GM12878 (cell line): ENCODE data around the gene FMOD. TPM values are rescaled to one million over a fixed set of nuclear protein-coding genes. Genes with fewer than 3 reads are reported as not detected.

Experiments
- CREM ChIP-seq: IDR thresholded peaks from 2 replicates; pipeline ENCODE4 v1.6.1; 2014; ENCODE audit warnings: antibody characterized with exemption, low read depth
- EGR1 ChIP-seq, 2 experiments: IDR thresholded peaks; 1 replicate in 1 of 2; 2 replicates in 1 of 2; pipeline ENCODE4 v1.6.1; 2011 to 2012; ENCODE audit warnings: low read depth in 2 of 2, low read length in 2 of 2, borderline replicate concordance in 1 of 2, mild to moderate bottlenecking in 1 of 2, moderate library complexity in 1 of 2
- EP300 ChIP-seq, 2 experiments: fragments of 150-350 bp in 1 of 2; IDR thresholded peaks; 2 replicates each; pipeline ENCODE4 v1.6.1; 2011 to 2012; ENCODE audit warnings: low read depth in 2 of 2, low read length in 2 of 2, borderline replicate concordance in 1 of 2, improper control_type of control experiment in 1 of 2, inconsistent platforms in 1 of 2; ENCODE audit not compliant: control insufficient read depth in 1 of 2
- ESRRA ChIP-seq: IDR thresholded peaks from 2 replicates; pipeline ENCODE4 v1.6.1; 2012; ENCODE audit warnings: mild to moderate bottlenecking, low read length, improper control_type of control experiment
- ETV6 ChIP-seq, 2 experiments: fragments of 450-650 bp in 1 of 2; IDR thresholded peaks in 1 of 2; conservative IDR thresholded peaks in 1 of 2; 2 replicates each; pipeline ENCODE4 v1.6.1; 2014; ENCODE audit warnings: antibody characterized with exemption in 1 of 2, borderline replicate concordance in 1 of 2, low read depth in 1 of 2, mild to moderate bottlenecking in 1 of 2, moderate library complexity in 1 of 2
- IKZF1 ChIP-seq: fragments of 450-650 bp; conservative IDR thresholded peaks from 2 replicates; pipeline ENCODE4 v1.6.1; 2017; ENCODE audit warnings: antibody characterized with exemption, mild to moderate bottlenecking
- JUNB ChIP-seq: IDR thresholded peaks from 2 replicates; pipeline ENCODE4 v1.6.1; 2016; ENCODE audit warnings: antibody characterized with exemption, mild to moderate bottlenecking
- NR2F1 ChIP-seq: fragments of 450-650 bp; conservative IDR thresholded peaks from 2 replicates; pipeline ENCODE4 v1.6.1; 2017; ENCODE audit warnings: mild to moderate bottlenecking
- POU2F2 ChIP-seq: IDR thresholded peaks from 3 replicates; pipeline ENCODE4 v1.6.1; 2011; ENCODE audit warnings: low read depth, mild to moderate bottlenecking, low read length, borderline replicate concordance
- RUNX3 ChIP-seq: IDR thresholded peaks from 2 replicates; pipeline ENCODE4 v1.6.1; 2012; ENCODE audit warnings: low read length, inconsistent platforms
- SMAD1 ChIP-seq: fragments of 450-650 bp; IDR thresholded peaks from 2 replicates; pipeline ENCODE4 v1.6.1; 2018; ENCODE audit warnings: mild to moderate bottlenecking, low read depth; ENCODE audit not compliant: partially characterized antibody
- SRF ChIP-seq, 2 experiments: IDR thresholded peaks; 2 replicates each; pipeline ENCODE4 v1.6.1; 2011; ENCODE audit warnings: low read depth in 2 of 2, low read length in 2 of 2, mild to moderate bottlenecking in 1 of 2, moderate library complexity in 1 of 2
- SUPT20H ChIP-seq: IDR thresholded peaks from 2 replicates; pipeline ENCODE4 v1.6.1; 2011; ENCODE audit warnings: low read depth, mild to moderate bottlenecking, low read length, moderate library complexity, borderline replicate concordance; ENCODE audit not compliant: control insufficient read depth
- TCF12 ChIP-seq: IDR thresholded peaks from 2 replicates; pipeline ENCODE4 v1.6.1; 2011; ENCODE audit warnings: low read depth, mild to moderate bottlenecking, low read length
- YY1 ChIP-seq: IDR thresholded peaks from 2 replicates; pipeline ENCODE4 v1.6.1; 2011; ENCODE audit warnings: low read depth, mild to moderate bottlenecking, low read length
- ZNF217 ChIP-seq: fragments of 450-650 bp; IDR thresholded peaks from 2 replicates; pipeline ENCODE4 v1.6.1; 2017; ENCODE audit warnings: antibody characterized with exemption, mild to moderate bottlenecking
- ZNF274 ChIP-seq: IDR thresholded peaks from one replicate; pipeline ENCODE4 v1.8.0; 2011; ENCODE audit not compliant: insufficient read length, insufficient read depth
- ZZZ3 ChIP-seq: IDR thresholded peaks from 2 replicates; pipeline ENCODE4 v1.6.1; 2011; ENCODE audit warnings: low read depth; ENCODE audit not compliant: control insufficient read depth, insufficient read length
- polyA plus RNA-seq, 11 experiments: library from polyadenylated mRNA; depleted of rRNA in 4 of 11; unstranded in 6 of 11; stranded (reverse) in 5 of 11; fragments of >200 nt; fragmentation: Nextera tagmentation in 4 of 11; fragmentation: Illumina TruSeq in 1 of 11; extraction: Ambion mirVana in 4 of 11; extraction: Trizol in 1 of 11; gene quantifications; 1 replicate in 1 of 11; 2 replicates in 10 of 11; pipeline versions ENCODE4 v1.2.1 to v1.2.3, GENCODE V29; 2011 to 2016; ENCODE audit warnings: inconsistent platforms in 2 of 11, missing spikeins in 2 of 11, low read depth in 1 of 11
- total RNA-seq, 4 experiments: library from RNA; depleted of rRNA in 3 of 4; stranded (reverse); fragments of >200 nt in 3 of 4; fragmentation: Illumina TruSeq in 1 of 4; extraction: Trizol in 1 of 4; gene quantifications; 2 replicates each; pipeline versions ENCODE4 v1.2.1 to v1.2.3, GENCODE V29; 2013 to 2021
- TF ChIP-seq, protein P1 (sequence below): fragments of 450-650 bp; IDR thresholded peaks from 2 replicates; pipeline ENCODE4 v1.6.1; 2017; ENCODE audit warnings: antibody characterized with exemption, mild to moderate bottlenecking, moderate library complexity
- TF ChIP-seq, protein P2 (sequence below): IDR thresholded peaks from 2 replicates; pipeline ENCODE4 v1.6.1; 2011; ENCODE audit warnings: borderline replicate concordance, low read depth, mild to moderate bottlenecking, moderate library complexity, mixed read lengths, low read length; ENCODE audit not compliant: insufficient read depth; ENCODE audit errors: extremely low read length
- TF ChIP-seq, protein P3 (sequence below): fragments of 450-650 bp; IDR thresholded peaks from 2 replicates; pipeline ENCODE4 v1.6.1; 2017; ENCODE audit warnings: mild to moderate bottlenecking, moderate library complexity

Gene FMOD
- total and polyA plus RNA-seq, 10 of the 15 experiments (the other 5 are each of a cell fraction or from before 2014, with no cell fraction given): 0.03 to 0.26 (median 0.11) TPM; not detected in 7

DNA sequence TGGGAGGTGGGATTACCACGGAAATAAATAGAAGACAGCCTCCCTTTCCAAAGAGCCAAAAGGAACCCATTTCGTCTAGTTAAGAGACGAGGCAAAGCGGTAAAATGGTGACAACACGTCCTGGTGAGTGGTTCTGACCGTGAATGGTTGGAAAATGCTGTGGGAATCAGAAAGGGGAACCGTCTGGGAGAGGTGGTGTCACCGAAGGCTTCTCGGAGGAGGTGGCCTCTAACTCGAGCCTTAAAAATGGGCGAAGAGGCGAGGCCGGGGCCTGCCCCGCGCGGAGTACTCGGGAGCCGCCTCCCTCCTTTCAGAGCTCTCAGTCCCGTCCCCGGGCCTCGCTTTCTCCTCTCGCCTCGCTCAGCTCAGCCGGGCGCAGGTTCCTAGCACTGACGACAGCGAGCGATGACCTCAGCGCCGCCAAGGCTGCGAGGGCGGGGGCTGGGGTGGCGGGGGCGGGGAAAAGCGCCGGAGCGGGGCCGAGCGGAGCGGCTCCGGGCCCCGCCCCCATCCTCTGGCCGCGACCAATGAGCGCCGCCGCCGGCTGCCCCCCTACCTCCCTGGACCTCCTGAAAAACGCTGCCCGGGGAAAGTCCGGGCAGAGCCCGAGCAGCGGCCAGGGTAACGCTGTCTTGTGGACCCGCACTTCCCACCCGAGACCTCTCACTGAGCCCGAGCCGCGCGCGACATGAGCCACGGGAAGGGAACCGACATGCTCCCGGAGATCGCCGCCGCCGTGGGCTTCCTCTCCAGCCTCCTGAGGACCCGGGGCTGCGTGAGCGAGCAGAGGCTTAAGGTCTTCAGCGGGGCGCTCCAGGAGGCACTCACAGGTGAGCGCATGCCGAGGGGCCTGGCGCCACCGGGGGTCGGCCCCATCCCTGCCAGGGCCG, 45.8 kb downstream of the FMOD start, which contains the start of gene BTG2 (continued):
- TF ChIP-seq ETV6 (conservative IDR thresholded peaks at IDR 0.05 in 1 of 2, IDR thresholded peaks at IDR 0.05 in 1 of 2; ENCODE audit: borderline replicate concordance in 1 of 2, low read depth in 1 of 2) (peak in 1 of 2 experiments; percentile 10; a peak in 1 of 4 replicates), IKZF1 (peak; percentile 63), JUNB (0 out of 2 replicates have a peak, but pooled peaks have one; percentile 25), SUPT20H (no peak), EP300 (IDR thresholded peaks at IDR 0.05; ENCODE audit: borderline replicate concordance in 1 of 2, control insufficient read depth in 1 of 2, low read depth in 2 of 2, low read length in 2 of 2) (no peak), CREM (peak; percentile 17), ESRRA (peak; percentile 35; the same call in 1 of the 2 replicates), SRF (IDR thresholded peaks at IDR 0.05; ENCODE audit: low read depth in 2 of 2, low read length in 2 of 2) (0 out of 4 replicates have a peak, but pooled peaks of 1 of the 2 experiments have one; percentile 21), ZNF274 (no peak), NR2F1 (peak; percentile 40; the same call in 1 of the 2 replicates), ZNF217 (peak; percentile 69; the same call in 1 of the 2 replicates), ZZZ3 (no peak), EGR1 (IDR thresholded peaks at IDR 0.05; ENCODE audit: borderline replicate concordance in 1 of 2, low read depth in 2 of 2, low read length in 2 of 2) (peak; percentile 10 to 85), SMAD1 (peak; percentile 96), YY1 (peak; percentile 7), TCF12 (peak; percentile 43; the same call in 1 of the 2 replicates), RUNX3 (peak; percentile 57), POU2F2 (peak; percentile 97)
- TF ChIP-seq, protein P1, sequence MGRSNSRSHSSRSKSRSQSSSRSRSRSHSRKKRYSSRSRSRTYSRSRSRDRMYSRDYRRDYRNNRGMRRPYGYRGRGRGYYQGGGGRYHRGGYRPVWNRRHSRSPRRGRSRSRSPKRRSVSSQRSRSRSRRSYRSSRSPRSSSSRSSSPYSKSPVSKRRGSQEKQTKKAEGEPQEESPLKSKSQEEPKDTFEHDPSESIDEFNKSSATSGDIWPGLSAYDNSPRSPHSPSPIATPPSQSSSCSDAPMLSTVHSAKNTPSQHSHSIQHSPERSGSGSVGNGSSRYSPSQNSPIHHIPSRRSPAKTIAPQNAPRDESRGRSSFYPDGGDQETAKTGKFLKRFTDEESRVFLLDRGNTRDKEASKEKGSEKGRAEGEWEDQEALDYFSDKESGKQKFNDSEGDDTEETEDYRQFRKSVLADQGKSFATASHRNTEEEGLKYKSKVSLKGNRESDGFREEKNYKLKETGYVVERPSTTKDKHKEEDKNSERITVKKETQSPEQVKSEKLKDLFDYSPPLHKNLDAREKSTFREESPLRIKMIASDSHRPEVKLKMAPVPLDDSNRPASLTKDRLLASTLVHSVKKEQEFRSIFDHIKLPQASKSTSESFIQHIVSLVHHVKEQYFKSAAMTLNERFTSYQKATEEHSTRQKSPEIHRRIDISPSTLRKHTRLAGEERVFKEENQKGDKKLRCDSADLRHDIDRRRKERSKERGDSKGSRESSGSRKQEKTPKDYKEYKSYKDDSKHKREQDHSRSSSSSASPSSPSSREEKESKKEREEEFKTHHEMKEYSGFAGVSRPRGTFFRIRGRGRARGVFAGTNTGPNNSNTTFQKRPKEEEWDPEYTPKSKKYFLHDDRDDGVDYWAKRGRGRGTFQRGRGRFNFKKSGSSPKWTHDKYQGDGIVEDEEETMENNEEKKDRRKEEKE: no peak
- TF ChIP-seq, protein P2, sequence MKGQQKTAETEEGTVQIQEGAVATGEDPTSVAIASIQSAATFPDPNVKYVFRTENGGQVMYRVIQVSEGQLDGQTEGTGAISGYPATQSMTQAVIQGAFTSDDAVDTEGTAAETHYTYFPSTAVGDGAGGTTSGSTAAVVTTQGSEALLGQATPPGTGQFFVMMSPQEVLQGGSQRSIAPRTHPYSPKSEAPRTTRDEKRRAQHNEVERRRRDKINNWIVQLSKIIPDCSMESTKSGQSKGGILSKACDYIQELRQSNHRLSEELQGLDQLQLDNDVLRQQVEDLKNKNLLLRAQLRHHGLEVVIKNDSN: no peak
- TF ChIP-seq, protein P3, sequence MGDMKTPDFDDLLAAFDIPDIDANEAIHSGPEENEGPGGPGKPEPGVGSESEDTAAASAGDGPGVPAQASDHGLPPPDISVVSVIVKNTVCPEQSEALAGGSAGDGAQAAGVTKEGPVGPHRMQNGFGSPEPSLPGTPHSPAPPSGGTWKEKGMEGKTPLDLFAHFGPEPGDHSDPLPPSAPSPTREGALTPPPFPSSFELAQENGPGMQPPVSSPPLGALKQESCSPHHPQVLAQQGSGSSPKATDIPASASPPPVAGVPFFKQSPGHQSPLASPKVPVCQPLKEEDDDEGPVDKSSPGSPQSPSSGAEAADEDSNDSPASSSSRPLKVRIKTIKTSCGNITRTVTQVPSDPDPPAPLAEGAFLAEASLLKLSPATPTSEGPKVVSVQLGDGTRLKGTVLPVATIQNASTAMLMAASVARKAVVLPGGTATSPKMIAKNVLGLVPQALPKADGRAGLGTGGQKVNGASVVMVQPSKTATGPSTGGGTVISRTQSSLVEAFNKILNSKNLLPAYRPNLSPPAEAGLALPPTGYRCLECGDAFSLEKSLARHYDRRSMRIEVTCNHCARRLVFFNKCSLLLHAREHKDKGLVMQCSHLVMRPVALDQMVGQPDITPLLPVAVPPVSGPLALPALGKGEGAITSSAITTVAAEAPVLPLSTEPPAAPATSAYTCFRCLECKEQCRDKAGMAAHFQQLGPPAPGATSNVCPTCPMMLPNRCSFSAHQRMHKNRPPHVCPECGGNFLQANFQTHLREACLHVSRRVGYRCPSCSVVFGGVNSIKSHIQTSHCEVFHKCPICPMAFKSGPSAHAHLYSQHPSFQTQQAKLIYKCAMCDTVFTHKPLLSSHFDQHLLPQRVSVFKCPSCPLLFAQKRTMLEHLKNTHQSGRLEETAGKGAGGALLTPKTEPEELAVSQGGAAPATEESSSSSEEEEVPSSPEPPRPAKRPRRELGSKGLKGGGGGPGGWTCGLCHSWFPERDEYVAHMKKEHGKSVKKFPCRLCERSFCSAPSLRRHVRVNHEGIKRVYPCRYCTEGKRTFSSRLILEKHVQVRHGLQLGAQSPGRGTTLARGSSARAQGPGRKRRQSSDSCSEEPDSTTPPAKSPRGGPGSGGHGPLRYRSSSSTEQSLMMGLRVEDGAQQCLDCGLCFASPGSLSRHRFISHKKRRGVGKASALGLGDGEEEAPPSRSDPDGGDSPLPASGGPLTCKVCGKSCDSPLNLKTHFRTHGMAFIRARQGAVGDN: peak; percentile 91
